ENCODE results near the gene BBS12.

Gene BBS12

DNA sequence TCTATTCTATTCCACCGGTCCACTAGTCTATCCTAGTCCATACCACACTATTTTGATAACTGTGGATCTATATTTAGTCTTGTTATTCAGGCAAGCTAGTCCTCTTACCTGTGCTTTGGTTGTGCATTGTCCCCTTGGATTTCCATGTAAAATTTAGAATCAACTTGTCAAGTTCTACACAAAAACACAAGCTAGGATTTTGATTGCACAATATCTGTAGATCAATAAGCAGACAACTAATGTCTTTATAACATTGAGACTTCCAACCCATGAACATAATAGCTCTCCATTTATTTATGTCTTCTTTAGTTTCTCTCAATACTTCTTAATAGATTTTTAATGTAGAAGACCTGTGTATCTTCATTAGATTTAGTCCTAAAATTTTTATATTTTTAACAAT is 10.2 kb upstream of the BBS12 start:
- Histone ChIP-seq H3K9me3 (ENCODE audit: insufficient read depth, low read depth, low read length) (no peaks in the 10 kb centered on the region), H3K79me2 (ENCODE audit: insufficient read depth, low read length) (no peaks in the 10 kb centered on the region), H3K4me3 (ENCODE audit: low read length, poor library complexity, severe bottlenecking) (no peak overlapping the region), H3K9ac (ENCODE audit: low read depth, low read length, poor library complexity, severe bottlenecking) (no peak overlapping the region), H4K20me1 (ENCODE audit: insufficient read depth, low read length, poor library complexity, severe bottlenecking) (no peaks in the 10 kb centered on the region), H3K27me3 (ENCODE audit: insufficient read depth, low read length, poor library complexity, severe bottlenecking) (peaks cover 20% of the 10 kb centered on the region), H2AFZ (ENCODE audit: low read length) (no peak overlapping the region), H3K4me2 (ENCODE audit: low read depth, low read length, poor library complexity, severe bottlenecking) (no peak overlapping the region), H3F3A (ENCODE audit: low read depth) (no peaks in the 10 kb centered on the region), H3K36me3 (ENCODE audit: insufficient read depth, low read length) (no peaks in the 10 kb centered on the region), H3K4me1 (ENCODE audit: insufficient read depth, low read length, poor library complexity, severe bottlenecking) (no peaks in the 10 kb centered on the region), H3K9me2 (replicated peaks; ENCODE audit: low read depth, low read length) (no peaks in the 10 kb centered on the region)
- no peak for TF ChIP-seq EZH2phosphoT487 (IDR thresholded peaks at IDR 0.05; ENCODE audit: borderline replicate concordance)
- no peak for TF ChIP-seq CTCF (conservative IDR thresholded peaks at IDR 0.05; ENCODE audit: low read length)

DNA sequence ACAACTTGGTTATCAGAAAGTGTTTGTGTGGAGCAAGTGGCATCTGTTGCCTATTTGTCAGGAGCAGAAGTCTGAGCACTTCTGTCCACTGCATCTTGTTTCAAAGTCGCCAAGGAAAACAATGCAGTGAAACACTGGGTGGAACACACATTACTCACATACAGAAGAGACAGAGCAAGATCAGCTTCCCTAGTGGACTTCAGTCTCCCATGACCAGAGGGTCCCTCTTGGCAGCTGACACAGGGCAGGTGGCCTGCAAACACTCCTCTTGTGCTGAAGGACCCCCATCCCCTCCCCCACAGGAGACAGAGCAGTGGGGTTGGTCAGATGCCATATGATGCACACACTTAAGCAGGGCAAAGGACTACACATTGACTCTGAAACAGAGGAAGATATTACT is 3.6 kb upstream of the BBS12 start:
- no peaks in the 10 kb centered on the region for H3K79me2 ChIP-seq (ENCODE audit: insufficient read depth, low read length)
- no peak overlapping the region for H2AFZ ChIP-seq (ENCODE audit: low read length)
- no peak overlapping the region for H3K4me3 ChIP-seq (ENCODE audit: low read length, poor library complexity, severe bottlenecking)
- H3K4me2 ChIP-seq (ENCODE audit: low read depth, low read length, poor library complexity, severe bottlenecking) = no peak overlapping the region
- TF ChIP-seq EZH2phosphoT487 (IDR thresholded peaks at IDR 0.05; ENCODE audit: borderline replicate concordance) (no peak), CTCF (conservative IDR thresholded peaks at IDR 0.05; ENCODE audit: low read length) (no peak)
- peaks cover 4% of the 10 kb centered on the region for H3K27me3 ChIP-seq (ENCODE audit: insufficient read depth, low read length, poor library complexity, severe bottlenecking)
- H3F3A ChIP-seq (ENCODE audit: low read depth) = no peaks in the 10 kb centered on the region
- H4K20me1 ChIP-seq (ENCODE audit: insufficient read depth, low read length, poor library complexity, severe bottlenecking) = no peaks in the 10 kb centered on the region
- no peaks in the 10 kb centered on the region for H3K36me3 ChIP-seq (ENCODE audit: insufficient read depth, low read length)
- peaks cover 11% of the 10 kb centered on the region for H3K4me1 ChIP-seq (ENCODE audit: insufficient read depth, low read length, poor library complexity, severe bottlenecking)
- H3K9me3 ChIP-seq (ENCODE audit: insufficient read depth, low read depth, low read length) = no peaks in the 10 kb centered on the region
- H3K9ac ChIP-seq (ENCODE audit: low read depth, low read length, poor library complexity, severe bottlenecking) = no peak overlapping the region
- no peaks in the 10 kb centered on the region for H3K9me2 ChIP-seq (replicated peaks; ENCODE audit: low read depth, low read length)

GRCh38 chr4:122731676-122732075 is 828 bp upstream of the BBS12 start:
- no peaks in the 10 kb centered on the region for H3K79me2 ChIP-seq (ENCODE audit: insufficient read depth, low read length)
- peak overlapping the region; percentile 77 for H3K4me2 ChIP-seq (ENCODE audit: low read depth, low read length, poor library complexity, severe bottlenecking)
- peak overlapping the region; percentile 68 for H3K4me3 ChIP-seq (ENCODE audit: low read length, poor library complexity, severe bottlenecking)
- H3K9me2 ChIP-seq (replicated peaks; ENCODE audit: low read depth, low read length) = no peaks in the 10 kb centered on the region
- no peaks in the 10 kb centered on the region for H3K9me3 ChIP-seq (ENCODE audit: insufficient read depth, low read depth, low read length)
- H3F3A ChIP-seq (ENCODE audit: low read depth) = no peaks in the 10 kb centered on the region
- no peaks in the 10 kb centered on the region for H3K27me3 ChIP-seq (ENCODE audit: insufficient read depth, low read length, poor library complexity, severe bottlenecking)
- H3K36me3 ChIP-seq (ENCODE audit: insufficient read depth, low read length) = no peaks in the 10 kb centered on the region
- peak overlapping the region; percentile 53 for H3K9ac ChIP-seq (ENCODE audit: low read depth, low read length, poor library complexity, severe bottlenecking)
- peak overlapping the region; percentile 89 for H2AFZ ChIP-seq (ENCODE audit: low read length)
- H4K20me1 ChIP-seq (ENCODE audit: insufficient read depth, low read length, poor library complexity, severe bottlenecking) = no peaks in the 10 kb centered on the region
- TF ChIP-seq EZH2phosphoT487 (IDR thresholded peaks at IDR 0.05; ENCODE audit: borderline replicate concordance) (no peak), CTCF (conservative IDR thresholded peaks at IDR 0.05; ENCODE audit: low read length) (no peak)
- H3K4me1 ChIP-seq (ENCODE audit: insufficient read depth, low read length, poor library complexity, severe bottlenecking) = peaks cover 11% of the 10 kb centered on the region
